Esophagus squamous epithelium (tissue), 4 donors: ENCODE measurements around the gene ACTRT2.

Source experiments
- POLR2A ChIP-seq, 4 donors: fragments of 450-650 bp; IDR thresholded peaks; one replicate each; pipeline ENCODE4 v1.6.1; 2017; ENCODE audit warnings: antibody characterized with exemption in 4 of 4, mild to moderate bottlenecking in 4 of 4, moderate library complexity in 3 of 4
- TF ChIP-seq, protein P1 (sequence below), 6 experiments: fragments of 450-650 bp in 4 of 6; fragments of 200-600 bp in 2 of 6; sonication (generic) in 2 of 6; IDR thresholded peaks; one replicate each; pipeline ENCODE4 v1.5.1; 2016 to 2019; ENCODE audit warnings: antibody characterized with exemption in 6 of 6, mild to moderate bottlenecking in 4 of 6, moderate library complexity in 4 of 6

DNA sequence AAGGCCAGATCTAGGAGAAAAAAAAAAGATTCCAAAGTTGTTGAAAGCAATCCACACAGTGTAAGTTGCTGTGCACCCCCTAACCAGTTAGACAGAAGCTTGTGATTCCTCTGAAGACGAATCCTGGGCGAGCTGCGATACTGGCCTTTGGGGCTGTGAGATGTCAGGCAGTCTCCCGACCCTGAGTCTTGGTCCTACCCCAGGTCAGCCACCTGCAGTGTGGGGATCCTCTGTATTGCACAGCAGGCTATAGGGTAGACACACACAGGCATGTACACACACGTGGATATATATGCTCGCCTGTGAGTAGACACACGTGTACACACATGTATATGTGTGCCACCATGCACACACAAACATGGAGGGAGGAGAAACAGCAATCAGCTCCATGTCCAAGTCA is 12.9 kb downstream of the ACTRT2 start:
- TF ChIP-seq, protein P1, sequence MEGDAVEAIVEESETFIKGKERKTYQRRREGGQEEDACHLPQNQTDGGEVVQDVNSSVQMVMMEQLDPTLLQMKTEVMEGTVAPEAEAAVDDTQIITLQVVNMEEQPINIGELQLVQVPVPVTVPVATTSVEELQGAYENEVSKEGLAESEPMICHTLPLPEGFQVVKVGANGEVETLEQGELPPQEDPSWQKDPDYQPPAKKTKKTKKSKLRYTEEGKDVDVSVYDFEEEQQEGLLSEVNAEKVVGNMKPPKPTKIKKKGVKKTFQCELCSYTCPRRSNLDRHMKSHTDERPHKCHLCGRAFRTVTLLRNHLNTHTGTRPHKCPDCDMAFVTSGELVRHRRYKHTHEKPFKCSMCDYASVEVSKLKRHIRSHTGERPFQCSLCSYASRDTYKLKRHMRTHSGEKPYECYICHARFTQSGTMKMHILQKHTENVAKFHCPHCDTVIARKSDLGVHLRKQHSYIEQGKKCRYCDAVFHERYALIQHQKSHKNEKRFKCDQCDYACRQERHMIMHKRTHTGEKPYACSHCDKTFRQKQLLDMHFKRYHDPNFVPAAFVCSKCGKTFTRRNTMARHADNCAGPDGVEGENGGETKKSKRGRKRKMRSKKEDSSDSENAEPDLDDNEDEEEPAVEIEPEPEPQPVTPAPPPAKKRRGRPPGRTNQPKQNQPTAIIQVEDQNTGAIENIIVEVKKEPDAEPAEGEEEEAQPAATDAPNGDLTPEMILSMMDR (IDR thresholded peaks at IDR 0.05): no peak
- TF ChIP-seq POLR2A (IDR thresholded peaks at IDR 0.05): no peak
